HEK293 (cell line): ENCODE data around the gene MMADHC.

Source experiments
- BCL11B ChIP-seq: fragments of 450-650 bp; formaldehyde crosslinking; IDR thresholded peaks from 2 replicates; pipeline ENCODE4 v1.5.1; 2016; ENCODE audit warnings: low read depth, missing biosample characterization, missing genetic modification characterization
- BCL6B ChIP-seq: fragments of 450-650 bp; formaldehyde crosslinking; IDR thresholded peaks from 2 replicates; pipeline ENCODE4 v1.5.1; 2017; ENCODE audit warnings: missing biosample characterization, missing genetic modification characterization
- CTCF ChIP-seq: fragments of 450-650 bp; formaldehyde crosslinking; IDR thresholded peaks from 2 replicates; pipeline ENCODE4 v1.5.1; 2016; ENCODE audit warnings: missing biosample characterization, missing genetic modification characterization
- GLIS1 ChIP-seq: fragments of 450-650 bp; formaldehyde crosslinking; IDR thresholded peaks from 2 replicates; pipeline ENCODE4 v1.5.1; 2016; ENCODE audit warnings: missing biosample characterization, missing genetic modification characterization
- KLF10 ChIP-seq: fragments of 450-650 bp; IDR thresholded peaks from 2 replicates; pipeline ENCODE4 v1.5.1; 2018; ENCODE audit warnings: missing biosample characterization, mild to moderate bottlenecking, missing genetic modification characterization
- OSR2 ChIP-seq: fragments of 450-650 bp; formaldehyde crosslinking; IDR thresholded peaks from 2 replicates; pipeline ENCODE4 v1.5.1; 2016; ENCODE audit warnings: missing biosample characterization, missing genetic modification characterization
- OVOL3 ChIP-seq: fragments of 450-650 bp; formaldehyde crosslinking; IDR thresholded peaks from 2 replicates; pipeline ENCODE4 v1.5.1; 2016; ENCODE audit warnings: missing biosample characterization, missing genetic modification characterization
- PRDM4 ChIP-seq: fragments of 450-650 bp; formaldehyde crosslinking; IDR thresholded peaks from 2 replicates; pipeline ENCODE4 v1.5.1; 2017; ENCODE audit warnings: missing biosample characterization, missing genetic modification characterization
- SALL2 ChIP-seq: fragments of 450-650 bp; formaldehyde crosslinking; IDR thresholded peaks from 2 replicates; pipeline ENCODE4 v1.5.0; 2017; ENCODE audit warnings: missing biosample characterization, mild to moderate bottlenecking, missing genetic modification characterization, borderline replicate concordance
- TSHZ1 ChIP-seq: fragments of 450-650 bp; formaldehyde crosslinking; IDR thresholded peaks from 2 replicates; pipeline ENCODE4 v1.5.1; 2016; ENCODE audit warnings: missing biosample characterization, missing genetic modification characterization, borderline replicate concordance
- YY1 ChIP-seq: fragments of 450-650 bp; formaldehyde crosslinking; IDR thresholded peaks from 2 replicates; pipeline ENCODE4 v1.5.1; 2018; ENCODE audit warnings: missing biosample characterization, missing genetic modification characterization
- ZBTB20 ChIP-seq: fragments of 450-650 bp; formaldehyde crosslinking; IDR thresholded peaks from 2 replicates; pipeline ENCODE4 v1.5.1; 2016; ENCODE audit warnings: missing biosample characterization, missing genetic modification characterization
- ZBTB21 ChIP-seq: fragments of 450-650 bp; formaldehyde crosslinking; IDR thresholded peaks from 2 replicates; pipeline ENCODE4 v1.5.1; 2017; ENCODE audit warnings: missing biosample characterization, missing genetic modification characterization
- ZBTB48 ChIP-seq: fragments of 450-650 bp; formaldehyde crosslinking; IDR thresholded peaks from 2 replicates; pipeline ENCODE4 v1.5.1; 2016; ENCODE audit warnings: missing biosample characterization, missing genetic modification characterization
- ZBTB7A ChIP-seq: fragments of 450-650 bp; formaldehyde crosslinking; IDR thresholded peaks from 2 replicates; pipeline ENCODE4 v1.5.1; 2016; ENCODE audit warnings: low read depth, missing biosample characterization, missing genetic modification characterization
- ZFP69B ChIP-seq: fragments of 450-650 bp; formaldehyde crosslinking; IDR thresholded peaks from 2 replicates; pipeline ENCODE4 v1.5.1; 2016; ENCODE audit warnings: missing biosample characterization, missing genetic modification characterization
- ZNF114 ChIP-seq: fragments of 450-650 bp; formaldehyde crosslinking; IDR thresholded peaks from 2 replicates; pipeline ENCODE4 v1.5.0; 2017; ENCODE audit warnings: missing biosample characterization, missing genetic modification characterization
- ZNF221 ChIP-seq: fragments of 450-650 bp; formaldehyde crosslinking; IDR thresholded peaks from 2 replicates; pipeline ENCODE4 v1.5.1; 2017; ENCODE audit warnings: missing biosample characterization, missing genetic modification characterization, borderline replicate concordance
- ZNF280C ChIP-seq: fragments of 450-650 bp; formaldehyde crosslinking; IDR thresholded peaks from 2 replicates; pipeline ENCODE4 v1.5.1; 2016; ENCODE audit warnings: missing biosample characterization, missing genetic modification characterization
- ZNF555 ChIP-seq: fragments of 450-650 bp; formaldehyde crosslinking; conservative IDR thresholded peaks from 2 replicates; pipeline ENCODE4 v1.5.1; 2017; ENCODE audit warnings: missing biosample characterization, mild to moderate bottlenecking, missing genetic modification characterization, inconsistent platforms
- ZNF558 ChIP-seq: fragments of 450-650 bp; formaldehyde crosslinking; IDR thresholded peaks from 2 replicates; pipeline ENCODE4 v1.5.1; 2016; ENCODE audit warnings: missing biosample characterization, missing genetic modification characterization
- ZNF600 ChIP-seq: fragments of 450-650 bp; formaldehyde crosslinking; IDR thresholded peaks from 2 replicates; pipeline ENCODE4 v1.5.1; 2016; ENCODE audit warnings: missing biosample characterization, missing genetic modification characterization
- ZNF623 ChIP-seq: fragments of 450-650 bp; formaldehyde crosslinking; IDR thresholded peaks from 2 replicates; pipeline ENCODE4 v1.5.1; 2016; ENCODE audit warnings: missing biosample characterization, missing genetic modification characterization
- ZNF645 ChIP-seq: fragments of 450-650 bp; formaldehyde crosslinking; IDR thresholded peaks from 2 replicates; pipeline ENCODE4; 2016; ENCODE audit warnings: missing biosample characterization, missing genetic modification characterization
- ZNF677 ChIP-seq: fragments of 450-650 bp; IDR thresholded peaks from 2 replicates; pipeline ENCODE4 v1.5.0; 2018; ENCODE audit warnings: missing biosample characterization, mild to moderate bottlenecking, missing genetic modification characterization, moderate library complexity
- ZNF776 ChIP-seq: fragments of 450-650 bp; formaldehyde crosslinking; IDR thresholded peaks from 2 replicates; pipeline ENCODE4 v1.5.0; 2017; ENCODE audit warnings: missing biosample characterization, missing genetic modification characterization, borderline replicate concordance
- ZNF792 ChIP-seq: fragments of 450-650 bp; formaldehyde crosslinking; IDR thresholded peaks from 2 replicates; pipeline ENCODE4 v1.5.1; 2016; ENCODE audit warnings: missing biosample characterization, missing genetic modification characterization
- ZXDB ChIP-seq: fragments of 450-650 bp; formaldehyde crosslinking; IDR thresholded peaks from 2 replicates; pipeline ENCODE4 v1.5.1; 2016; ENCODE audit warnings: missing biosample characterization, missing genetic modification characterization

MMADHC gene

GRCh38 chr2:149587220-149587949 lies at the start of gene MMADHC (continued):
- TF ChIP-seq ZNF645: no peak
- TF ChIP-seq TSHZ1 (tag by site-specific recombination): no peak
- TF ChIP-seq ZNF280C (tag by site-specific recombination): no peak
- TF ChIP-seq ZNF221: no peak
- TF ChIP-seq SALL2 (tag by site-specific recombination): no peak
- no peak for TF ChIP-seq BCL11B
- no peak for TF ChIP-seq PRDM4 (tag by site-specific recombination)
- TF ChIP-seq CTCF: peak; percentile 27; the same call in 1 of the 2 replicates
- no peak for TF ChIP-seq ZBTB21 (tag by site-specific recombination)
- no peak for TF ChIP-seq ZNF776 (tag by site-specific recombination)
- peak; percentile 22; the same call in 1 of the 2 replicates for TF ChIP-seq ZFP69B (tag by site-specific recombination)
- TF ChIP-seq ZNF623 (tag by site-specific recombination): no peak
- peak; percentile 69; the same call in 1 of the 2 replicates for TF ChIP-seq ZXDB (tag by site-specific recombination)
- TF ChIP-seq ZBTB7A (tag by site-specific recombination): no peak
- TF ChIP-seq ZNF114 (tag by site-specific recombination): no peak
- no peak for TF ChIP-seq BCL6B
- TF ChIP-seq ZBTB48 (tag by site-specific recombination): no peak
- peak; percentile 86 for TF ChIP-seq YY1 (tag by site-specific recombination)
- TF ChIP-seq ZNF792 (tag by site-specific recombination): no peak
- TF ChIP-seq ZNF555 (tag by site-specific recombination): no peak
- TF ChIP-seq KLF10 (tag by site-specific recombination): peak; percentile 66; the same call in 1 of the 2 replicates
- no peak for TF ChIP-seq ZNF677 (tag by site-specific recombination)
- TF ChIP-seq ZNF600 (tag by site-specific recombination): 0 out of 2 replicates have a peak, but pooled peaks have one; percentile 49
- no peak for TF ChIP-seq ZNF558 (tag by site-specific recombination)
- TF ChIP-seq OVOL3 (tag by site-specific recombination): no peak
- TF ChIP-seq OSR2: peak; percentile 75
- TF ChIP-seq ZBTB20: peak; percentile 54; the same call in 1 of the 2 replicates
- no peak; the same call in 1 of the 2 replicates for TF ChIP-seq GLIS1
